ENCODE measurements around the gene PIGK.
"Not testable (repeated sequence)": the region's sequence is repeated elsewhere in the genome, so short reads cannot be mapped to it uniquely, and the experiment has no call there.

The PIGK gene

DNA sequence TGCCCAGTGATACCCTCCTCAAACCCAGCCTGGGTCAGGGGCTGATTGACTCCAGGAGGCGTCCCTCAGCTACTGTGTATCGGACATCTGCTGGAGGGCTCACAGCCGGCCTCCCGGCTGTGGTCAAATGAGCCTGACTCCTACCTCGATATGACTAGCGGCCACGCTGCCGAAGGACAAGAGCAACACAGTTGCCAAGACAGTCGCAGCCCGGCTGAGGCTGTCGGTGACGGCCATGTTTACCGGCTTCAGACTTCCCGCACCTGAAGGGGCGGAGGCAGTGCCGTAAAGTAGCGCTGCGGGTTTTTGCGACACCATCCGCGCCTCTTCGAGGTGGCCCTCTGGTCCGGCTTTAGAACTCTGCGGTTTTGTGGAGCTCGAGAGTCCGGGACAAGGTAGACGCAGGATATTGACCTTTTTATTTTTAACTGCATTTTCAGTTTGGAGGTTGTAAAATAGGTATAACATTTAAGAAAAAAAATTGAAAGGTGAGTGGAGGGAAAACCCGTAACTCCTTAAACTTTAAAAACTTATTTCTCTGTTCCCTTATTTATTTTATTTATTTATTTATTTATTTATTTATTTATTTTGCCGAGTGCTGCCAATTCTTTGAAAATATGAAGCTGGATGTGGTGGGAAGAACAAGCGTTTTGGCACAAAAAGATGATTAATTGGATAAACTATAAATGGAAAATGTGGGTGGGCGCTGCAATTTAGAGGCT is at the start of gene PIGK:
Gene PIGK, minus strand, starts transcription at position 265 of the 722 bp plus-strand sequence. Its CDS starts 28 bp downstream, at position 237.
- peak; percentile 64 to 73 (median 72) for DNase-seq

DNA sequence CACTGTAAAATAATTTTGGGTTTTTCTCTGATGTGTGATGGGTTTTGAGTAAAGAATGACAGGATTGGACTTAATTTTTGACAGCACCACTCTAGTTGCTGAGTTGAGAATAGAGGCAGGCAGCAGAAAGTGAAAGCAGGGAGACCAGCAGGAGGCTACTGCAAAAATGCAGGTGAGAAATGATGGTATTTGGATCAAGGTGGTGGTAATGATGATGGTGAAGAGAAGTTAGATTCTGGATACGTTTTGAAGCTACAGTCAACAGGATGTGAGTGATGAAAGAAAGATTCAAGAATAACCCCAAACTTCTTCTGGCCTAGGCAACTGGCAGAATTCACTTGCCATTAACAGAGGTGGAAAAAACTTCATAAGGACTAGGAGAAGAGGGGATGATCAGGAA is 47.8 kb upstream of the PIGK start:
- DNase-seq = no peak

DNA sequence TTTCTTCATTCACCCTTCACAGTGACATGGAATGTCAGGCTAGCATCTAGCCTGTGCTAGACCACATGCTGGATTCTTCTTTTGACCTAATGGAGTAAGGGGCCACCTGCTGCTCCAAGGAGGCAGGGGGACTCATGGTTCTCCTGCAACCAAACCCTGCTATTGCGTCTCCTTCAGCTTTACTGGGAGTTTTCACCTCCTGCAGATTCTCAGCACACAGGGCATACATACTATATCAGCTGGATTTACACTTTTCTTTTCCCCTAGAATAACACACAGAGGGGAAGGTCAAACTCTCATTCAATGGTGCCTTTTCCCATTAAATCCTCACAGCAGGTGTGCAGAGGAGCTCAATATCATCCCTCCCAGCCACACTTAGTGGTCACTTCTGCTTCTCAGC is 46.0 kb upstream of the PIGK start:
- no peak for DNase-seq

DNA sequence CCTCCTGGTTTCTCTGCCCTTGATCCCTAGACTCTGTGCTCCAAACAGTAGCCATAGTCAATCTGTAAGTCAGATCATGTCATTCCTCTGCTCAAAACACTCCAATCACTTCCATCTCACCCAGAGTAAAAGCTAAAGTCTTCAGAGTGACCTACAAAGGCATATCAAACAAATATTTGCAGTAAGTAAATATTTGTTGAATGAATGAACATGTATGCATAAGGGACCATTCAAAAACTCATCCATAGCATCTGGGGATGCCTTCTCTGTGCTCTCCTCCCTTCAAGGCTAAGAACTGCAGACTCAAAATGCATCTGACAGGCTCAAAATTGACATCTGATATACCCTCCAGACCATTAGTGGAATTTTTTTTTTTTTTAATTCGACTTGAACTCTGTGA is 44.5 kb upstream of the PIGK start:
- no peak for DNase-seq

DNA sequence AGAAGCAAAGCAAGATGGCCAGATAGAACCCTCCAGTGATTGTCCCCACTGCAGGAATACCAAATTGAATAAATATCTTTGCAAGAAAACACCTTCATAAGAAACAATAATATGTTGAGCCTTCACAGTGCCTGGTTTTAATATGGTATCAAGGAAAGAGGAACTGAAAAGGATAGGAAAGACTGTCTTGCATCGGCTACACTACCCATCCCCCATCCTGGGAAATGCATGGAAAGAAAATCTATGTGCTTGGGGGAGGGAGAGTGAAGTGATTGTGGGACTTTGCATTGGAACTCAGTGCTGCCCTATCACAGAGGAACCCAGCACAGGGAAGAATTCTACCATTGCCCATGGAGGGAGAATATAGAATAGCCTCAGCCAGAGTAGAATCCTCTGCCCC is 34.0 kb upstream of the PIGK start:
- DNase-seq = no peak

DNA sequence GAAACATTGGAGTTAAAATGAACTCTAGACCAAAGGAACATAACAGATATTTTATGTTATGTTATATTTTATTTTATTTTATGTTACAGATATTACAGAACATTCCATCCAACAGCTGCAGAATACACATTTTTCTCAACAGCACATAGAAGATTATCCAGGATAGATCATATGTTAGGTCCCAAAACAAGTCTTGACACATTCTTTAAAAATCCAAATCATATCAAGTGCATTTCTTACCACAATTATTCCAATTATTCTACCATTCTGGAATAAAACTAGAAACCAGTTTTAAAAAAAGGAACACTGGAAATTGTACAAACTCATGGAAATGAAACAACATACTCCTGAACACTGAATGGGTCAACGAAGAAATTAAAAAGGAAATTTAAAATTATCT is 30.9 kb upstream of the PIGK start:
- DNase-seq = no peak

DNA sequence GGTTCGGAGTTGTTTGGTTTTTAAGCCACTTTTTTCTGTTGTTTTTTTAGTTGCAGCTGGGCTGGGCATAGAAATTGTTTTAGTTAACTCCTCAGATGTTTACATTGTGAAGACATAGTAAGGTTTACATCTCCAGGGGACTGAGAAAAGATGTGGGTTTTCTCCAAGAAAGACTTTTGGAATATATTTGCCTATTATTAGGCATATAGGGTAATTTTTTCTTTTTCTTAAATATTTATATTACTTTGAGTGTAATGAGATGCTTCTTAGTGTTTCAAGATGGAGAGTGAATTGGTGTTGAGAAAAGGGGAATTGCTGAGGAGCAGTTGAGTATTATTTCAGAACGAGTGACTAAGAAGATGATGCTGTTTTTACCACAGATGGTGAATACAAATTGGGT is 26.6 kb upstream of the PIGK start:
- no peak for DNase-seq

DNA sequence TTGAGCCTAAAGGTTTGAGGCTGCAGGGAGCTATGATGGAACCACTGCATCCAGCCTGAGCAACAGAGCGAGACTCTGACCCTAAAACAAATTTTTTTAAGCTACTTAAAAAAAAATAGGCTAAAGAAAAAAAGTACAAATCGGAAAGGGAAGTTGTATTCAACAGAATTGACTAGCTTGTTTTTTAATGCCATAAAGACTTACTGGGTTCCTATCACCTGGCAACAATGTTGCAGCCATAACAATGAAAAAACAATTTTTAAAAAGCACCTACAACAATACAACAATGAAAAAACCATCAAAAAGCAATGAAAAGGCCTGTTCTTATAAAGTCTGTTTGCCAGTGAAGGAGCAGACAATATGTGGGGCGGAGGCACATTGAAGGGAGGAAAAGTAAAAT is 20.1 kb upstream of the PIGK start:
- no peak for DNase-seq

DNA sequence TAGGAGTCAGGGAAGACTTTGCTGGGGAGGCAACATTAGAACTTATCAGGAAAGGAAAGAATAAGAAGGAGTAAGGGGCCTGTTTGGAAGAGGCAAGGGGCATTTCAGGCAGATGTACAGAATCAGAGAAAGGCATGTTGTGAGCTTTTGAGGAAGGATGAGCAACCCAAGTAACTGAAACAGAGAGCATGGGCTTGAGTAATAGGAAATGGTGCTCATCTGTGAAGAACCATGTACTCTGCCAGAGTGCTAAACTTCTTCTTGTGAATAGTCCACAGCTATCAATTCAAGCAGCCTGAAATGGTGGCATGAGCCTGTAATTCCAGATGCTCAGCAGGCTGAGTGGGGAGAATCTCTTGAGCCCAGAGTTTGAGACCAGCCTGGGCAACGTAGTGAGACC is 19.2 kb upstream of the PIGK start:
- no peak for DNase-seq

DNA sequence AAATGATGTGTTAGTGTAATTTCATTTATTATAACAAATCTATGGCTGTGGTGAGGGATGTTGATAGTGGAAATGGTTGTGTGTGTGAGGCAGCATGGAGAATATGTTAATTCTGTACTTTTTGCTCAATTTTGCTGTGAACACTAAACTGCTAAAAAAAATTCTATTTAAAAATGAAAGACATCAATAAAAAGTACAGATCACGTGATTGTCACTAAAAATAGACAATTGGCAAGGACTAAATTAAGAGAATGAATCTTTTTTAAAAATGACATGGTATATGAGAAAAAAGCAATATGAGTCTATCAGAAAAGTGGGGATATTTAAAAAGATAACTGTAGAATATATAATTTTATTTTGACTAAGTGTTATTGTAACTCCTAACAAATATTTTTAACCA is 15.7 kb upstream of the PIGK start:
- DNase-seq = no peak

DNA sequence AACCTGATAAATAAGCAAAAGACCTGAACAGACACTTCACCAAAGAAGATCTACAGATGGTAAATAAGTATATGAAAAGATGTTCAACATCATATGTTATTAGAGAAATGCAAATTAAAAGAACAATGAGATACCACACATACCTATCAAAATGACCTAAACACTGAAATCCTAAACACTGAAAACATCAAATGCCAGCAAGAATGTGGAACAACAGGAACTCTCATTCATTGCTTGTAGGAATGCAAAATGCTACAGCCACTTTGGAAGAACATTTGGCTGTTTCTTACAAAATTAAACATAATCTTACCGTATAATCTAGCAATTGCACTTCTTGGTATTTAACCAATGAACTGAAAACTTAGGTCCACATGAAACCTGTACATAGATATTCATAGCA is 14.9 kb upstream of the PIGK start:
- no peak for DNase-seq

DNA sequence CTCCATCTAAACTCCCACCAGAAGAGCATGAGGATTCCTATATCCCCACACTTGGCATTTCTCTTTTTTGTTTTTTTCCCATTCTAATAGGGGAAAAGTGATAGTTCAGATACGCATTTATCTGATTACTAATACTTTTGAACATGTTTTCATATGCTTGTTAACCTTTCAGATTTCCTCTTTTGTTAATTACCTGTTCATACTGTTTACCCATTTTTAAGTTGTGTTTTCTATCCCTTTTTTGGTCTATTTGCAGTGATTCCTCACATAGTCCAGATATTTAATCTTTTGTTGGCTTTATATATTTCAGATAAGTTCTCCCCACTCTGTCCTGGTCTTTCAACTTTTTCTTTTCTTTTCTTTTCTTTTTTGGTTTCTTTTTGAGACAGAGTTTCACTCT is 13.6 kb upstream of the PIGK start:
- DNase-seq = no peak

DNA sequence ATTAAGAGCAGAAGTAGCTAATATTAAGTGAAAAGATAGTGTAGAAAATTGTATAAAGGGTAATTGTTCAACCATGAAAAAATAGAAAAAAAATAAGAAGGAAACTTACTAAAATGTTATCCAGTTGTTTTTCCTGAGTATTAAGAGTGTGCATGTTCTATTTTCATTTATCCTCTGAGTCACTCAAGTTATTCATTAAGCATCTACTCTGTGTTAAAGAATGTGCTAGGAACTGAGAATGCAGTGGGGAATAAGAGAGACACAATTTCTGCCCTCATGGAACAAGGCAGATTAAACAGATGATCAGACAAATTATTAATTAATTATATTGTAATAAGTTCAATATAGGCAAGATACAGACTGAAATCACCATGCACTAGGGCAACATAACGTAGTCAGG is 10.8 kb upstream of the PIGK start:
- no peak for DNase-seq

DNA sequence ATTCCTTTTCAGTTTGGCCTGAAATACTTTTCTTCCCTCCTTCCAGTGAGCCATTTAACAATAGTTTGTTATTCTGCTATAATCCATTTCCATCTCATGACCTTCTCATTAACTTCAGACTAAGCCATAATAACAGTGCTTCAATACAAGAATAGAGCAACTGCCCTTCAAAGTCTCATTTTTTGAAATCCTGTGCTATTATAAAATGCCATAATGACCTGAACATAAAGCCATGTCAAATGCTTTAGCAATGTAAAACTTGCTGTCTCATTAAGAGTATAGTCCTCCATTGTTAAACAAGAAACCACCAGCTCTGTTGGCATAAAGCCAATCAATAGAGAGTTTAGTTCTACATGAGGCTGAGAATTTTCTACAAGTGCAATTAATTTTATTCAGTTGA is 9.6 kb upstream of the PIGK start:
- no peak for DNase-seq

DNA sequence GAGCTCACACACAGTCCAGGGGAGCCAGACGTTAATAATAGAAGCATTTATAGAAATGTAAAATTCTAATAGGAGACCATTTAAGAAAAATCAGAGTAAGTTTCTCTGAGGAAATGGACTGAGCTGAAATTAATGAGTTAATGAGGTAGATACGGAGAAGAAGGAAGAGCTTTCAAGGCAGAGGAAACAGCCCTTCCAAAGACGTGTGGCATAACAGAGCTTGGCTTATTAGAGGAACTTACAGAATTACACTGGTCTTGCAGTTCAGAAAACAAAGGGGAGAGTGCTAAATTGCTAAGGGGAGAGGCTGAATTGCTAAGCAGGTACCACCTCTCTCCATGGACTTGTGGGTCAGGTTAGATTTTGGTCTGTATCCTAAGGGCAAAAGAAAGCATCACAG is 8.2 kb upstream of the PIGK start:
- no peak for DNase-seq

DNA sequence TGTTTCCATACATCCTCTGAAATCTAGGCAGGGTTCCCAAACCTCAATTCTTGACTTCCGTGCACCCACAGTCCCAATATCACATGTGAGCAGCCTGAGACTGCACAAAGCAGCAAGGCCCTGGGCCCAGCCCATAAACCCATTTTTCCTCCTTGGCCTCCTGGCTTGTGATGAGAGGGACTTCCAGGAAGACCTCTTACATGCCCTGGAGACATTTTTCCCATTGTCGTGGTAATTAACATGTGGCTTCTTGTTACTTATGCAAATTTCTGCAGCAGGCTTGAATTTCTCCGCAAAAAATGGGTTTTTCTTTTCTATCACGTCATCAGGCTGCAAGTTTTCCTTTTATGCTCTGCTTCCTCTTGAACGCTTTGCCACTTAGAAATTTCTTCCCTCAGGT is 3.3 kb upstream of the PIGK start:
- no peak for DNase-seq

DNA sequence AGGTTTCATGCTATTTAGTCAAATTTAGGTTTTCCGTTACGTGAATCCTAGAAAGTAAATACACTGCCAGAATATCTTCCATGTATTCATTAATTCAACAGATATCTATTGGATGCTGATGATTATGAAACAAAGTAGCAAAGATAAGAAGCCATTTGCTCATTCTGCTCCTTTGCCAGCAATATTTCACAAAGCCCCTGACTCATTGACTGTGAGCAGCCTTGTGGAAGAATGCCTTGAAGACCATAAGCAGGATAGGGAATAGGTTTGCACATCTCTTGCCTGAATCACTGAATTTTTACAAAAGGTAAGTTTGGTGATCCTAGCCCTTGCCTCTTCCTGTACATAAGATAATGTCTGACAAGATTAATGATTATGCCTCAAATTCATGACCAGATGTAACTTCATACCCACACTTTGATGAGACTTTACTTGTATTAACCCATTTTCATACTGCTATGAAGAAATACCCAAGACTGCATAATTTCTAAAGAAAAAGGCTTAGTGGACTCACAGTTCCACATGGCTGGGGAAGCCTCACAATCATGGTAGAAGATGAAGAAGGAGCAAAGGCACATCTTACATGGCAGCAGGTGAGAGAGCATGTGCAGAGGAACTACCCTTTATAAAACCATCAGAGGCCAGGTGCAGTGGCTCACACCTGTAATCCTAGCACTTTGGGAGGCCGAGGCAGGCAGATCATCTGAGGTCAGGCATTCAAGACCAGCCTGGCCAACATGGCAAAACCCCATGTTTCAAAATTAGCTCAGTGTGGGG is 1.6 kb upstream of the PIGK start:
- DNase-seq = no peak

DNA sequence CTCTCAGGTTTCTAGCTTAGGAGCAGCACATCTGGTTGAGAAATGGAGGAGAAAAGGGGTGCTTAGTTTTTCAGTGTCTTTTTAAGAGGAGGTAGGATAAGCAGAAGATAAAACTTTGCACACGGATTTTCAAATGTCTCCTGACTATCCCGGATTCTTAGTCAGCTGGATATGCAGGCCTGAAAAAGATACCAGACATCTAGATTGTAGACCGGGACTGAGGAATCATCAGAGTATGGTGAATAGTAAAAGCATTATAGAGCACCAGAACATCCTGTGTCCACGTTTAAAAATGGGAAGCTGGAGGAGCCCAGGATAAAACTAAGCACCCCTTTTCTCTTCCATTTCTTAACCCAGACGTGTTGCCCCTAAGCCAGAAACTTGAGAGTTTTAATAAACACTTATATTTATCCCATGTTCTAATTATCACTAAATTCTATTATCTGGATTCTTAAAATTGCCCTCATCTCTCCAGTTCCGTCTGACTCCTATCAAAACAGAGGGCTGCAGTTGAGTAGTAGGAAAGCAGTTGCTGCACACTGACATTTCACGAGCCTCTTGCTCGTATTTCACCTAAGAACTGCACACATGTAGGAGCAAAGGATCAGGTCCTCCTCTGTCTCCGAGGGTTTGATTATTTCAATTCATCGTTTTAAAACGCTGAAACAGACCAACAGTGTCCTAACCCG is 609 bp downstream of the PIGK start:
- no peak for DNase-seq

DNA sequence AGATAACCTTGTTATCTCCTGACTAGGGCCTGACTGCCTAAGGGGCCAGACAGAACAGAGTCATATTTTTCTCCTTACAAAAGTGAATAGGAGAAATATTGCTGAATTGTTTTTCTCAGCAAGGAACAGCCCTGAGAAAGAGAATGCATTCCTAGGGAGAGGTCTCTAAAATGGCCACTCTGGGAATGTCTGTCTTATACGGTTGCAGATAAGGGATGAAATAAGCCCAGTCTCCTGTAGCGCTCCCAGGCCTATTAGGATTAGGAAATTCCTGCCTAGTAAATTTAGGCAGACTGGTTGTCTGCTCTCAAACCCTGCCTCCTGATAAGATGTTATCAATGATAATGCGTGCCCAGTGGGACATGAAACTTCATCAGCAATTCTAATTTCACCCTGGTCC is 15.2 kb downstream of the PIGK start:
- DNase-seq = not testable (repeated sequence)

DNA sequence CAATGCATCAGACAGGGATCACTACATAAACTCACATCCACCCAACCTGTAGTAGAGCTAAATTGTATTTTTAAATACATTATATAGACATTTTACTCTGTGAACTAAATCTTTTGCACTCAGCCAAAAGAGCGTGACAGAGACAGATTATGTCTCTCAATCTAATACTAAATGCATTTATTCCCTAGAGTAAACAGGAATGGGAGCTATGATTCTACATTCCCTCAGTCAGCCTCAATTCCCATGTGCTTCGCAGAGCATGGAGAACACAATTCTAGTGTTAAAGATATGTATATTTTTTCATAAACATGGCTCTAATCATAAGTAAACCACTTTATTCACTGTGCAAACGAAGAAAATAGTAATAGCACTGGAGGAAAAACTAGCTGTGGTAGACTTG is 16.5 kb downstream of the PIGK start:
- DNase-seq = no peak

DNA sequence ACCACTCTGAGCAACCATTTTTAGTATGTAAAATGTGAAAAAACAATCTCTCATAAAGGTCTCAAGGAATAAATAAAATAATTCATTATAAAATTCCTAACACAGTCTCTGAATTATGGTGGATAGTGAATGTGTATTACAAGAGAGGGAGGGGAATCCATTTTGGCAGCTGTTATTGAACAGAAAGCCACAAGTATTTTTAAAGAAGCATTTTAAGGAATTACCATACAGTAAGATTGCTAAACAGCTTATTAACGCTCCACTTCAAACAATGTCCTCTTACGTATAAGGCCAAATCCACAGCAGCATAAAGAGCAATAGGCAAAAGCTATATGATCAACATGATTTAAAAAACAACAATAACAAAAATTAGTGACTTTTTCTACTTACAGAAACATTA is 18.4 kb downstream of the PIGK start:
- DNase-seq = no peak

DNA sequence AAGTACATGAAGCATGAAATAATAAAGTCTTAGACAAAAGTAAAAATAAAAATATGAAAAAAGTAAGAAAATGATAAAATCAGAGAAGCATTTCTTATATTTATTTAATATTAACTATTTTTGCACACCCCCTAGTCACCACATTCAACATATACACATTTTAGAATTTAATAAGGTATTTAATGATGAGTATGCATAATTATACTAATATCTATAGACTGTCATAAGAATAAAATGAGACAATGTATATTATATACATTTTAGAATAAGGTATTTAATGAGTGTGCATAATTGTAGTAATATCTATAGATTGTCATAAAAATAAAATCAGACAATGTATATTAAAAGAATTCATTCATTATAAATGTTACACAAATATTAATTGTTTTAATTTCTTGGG is 18.9 kb downstream of the PIGK start:
- no peak for DNase-seq

DNA sequence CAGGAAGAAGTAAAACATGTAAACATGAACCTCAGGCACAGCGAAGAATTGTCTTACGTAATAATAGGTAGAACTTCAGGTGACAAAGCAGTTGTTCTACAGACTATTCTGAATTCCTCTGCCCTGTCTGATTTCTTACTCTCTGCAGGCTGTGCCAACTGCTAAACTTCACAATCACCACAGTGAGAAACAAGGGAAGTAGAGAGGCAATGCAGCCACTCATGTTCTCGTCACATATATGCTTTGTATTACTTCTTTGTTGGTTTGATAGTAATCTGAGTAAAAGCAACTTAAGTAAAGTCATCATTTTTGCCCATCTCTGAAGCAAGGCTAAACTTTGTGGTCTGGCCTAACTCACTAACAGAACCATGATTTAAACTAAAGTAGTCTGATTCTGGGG is 21.9 kb downstream of the PIGK start:
- no peak for DNase-seq

DNA sequence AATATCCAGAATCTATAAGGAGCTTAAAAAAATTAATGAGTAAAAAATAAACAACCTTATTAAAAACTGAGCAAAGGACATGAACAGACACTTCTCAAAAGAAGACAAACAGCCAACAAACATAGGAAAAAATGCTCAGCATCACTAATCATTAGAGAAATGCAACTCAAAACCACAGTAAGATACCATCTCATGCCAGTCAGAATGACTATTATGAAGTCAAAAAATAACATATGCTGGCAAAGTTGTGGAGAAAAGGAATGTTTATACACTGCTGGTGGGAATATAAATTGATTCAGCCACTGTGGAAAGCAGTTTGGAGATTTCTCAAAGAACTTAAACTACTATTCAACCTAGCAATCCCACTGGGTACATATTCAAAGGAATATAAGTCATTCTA is 25.3 kb downstream of the PIGK start:
- no peak for DNase-seq

Data from activated CD4-positive, CD25-positive, alpha-beta regulatory T cell (primary cell).